NCI-H2029 treated with DMSO at 0.1 percent for 48 hours (cell line): Measurements from ENCODE around the gene TRIM26.

Experiments
- DNase-seq: peaks from one replicate; lab custom pipeline; 2025; lab: John Stamatoyannopoulos, UW

Gene TRIM26

GRCh38 chr6:30211306-30211705 is 1.9 kb downstream of the TRIM26 start:
- no peak for DNase-seq

GRCh38 chr6:30207619-30208295 is 5.4 kb downstream of the TRIM26 start:
- no peak for DNase-seq

GRCh38 chr6:30206799-30207618 is 6.2 kb downstream of the TRIM26 start:
- no peak for DNase-seq

GRCh38 chr6:30206152-30206551 is 7.1 kb downstream of the TRIM26 start:
- no peak for DNase-seq

- DNase-seq = no peak
Measured at GRCh38 chr6:30204116-30204515, 9.1 kb downstream of the TRIM26 start.

- no peak for DNase-seq
Measured at GRCh38 chr6:30202366-30202765, 10.8 kb downstream of the TRIM26 start.

GRCh38 chr6:30200551-30201281 is 12.5 kb downstream of the TRIM26 start:
- no peak for DNase-seq

GRCh38 chr6:30198166-30199084 is 14.8 kb downstream of the TRIM26 start:
- DNase-seq = no peak

GRCh38 chr6:30196376-30196775 is 16.8 kb downstream of the TRIM26 start:
- no peak for DNase-seq

GRCh38 chr6:30195951-30196350 is 17.3 kb downstream of the TRIM26 start:
- no peak for DNase-seq

GRCh38 chr6:30194797-30195690 is 18.2 kb downstream of the TRIM26 start:
- DNase-seq = no peak

- DNase-seq = no peak
Measured at GRCh38 chr6:30192076-30192475, 21.1 kb downstream of the TRIM26 start.

GRCh38 chr6:30188541-30188940 is 24.7 kb downstream of the TRIM26 start:
- DNase-seq = no peak

- DNase-seq = no peak
Measured at GRCh38 chr6:30185846-30186484, 27.2 kb downstream of the TRIM26 start.

- no peak for DNase-seq
Measured at GRCh38 chr6:30184417-30185031, 28.7 kb downstream of the TRIM26 start.

GRCh38 chr6:30180145-30180544 is 33.1 kb downstream of the TRIM26 start:
- no peak for DNase-seq

GRCh38 chr6:30178837-30179236 is 34.4 kb downstream of the TRIM26 start:
- DNase-seq = no peak

GRCh38 chr6:30175765-30176164 is 37.4 kb downstream of the TRIM26 start:
- DNase-seq = no peak

- no peak for DNase-seq
Measured at GRCh38 chr6:30172681-30173080, 40.5 kb downstream of the TRIM26 start.
